Upper lobe of right lung (tissue), 1 donor: Measurements from ENCODE around the gene RBPJ. TPM values are rescaled to one million over a fixed set of nuclear protein-coding genes. Genes with fewer than 3 reads are reported as not detected.

ENCODE experiments used
- ATAC-seq: fragments of 200-7000 bp; cut with Tn5 transposase; one replicate; pipeline ENCODE4 v1.9.1; 2020; ENCODE audit warnings: mild to moderate bottlenecking, moderate library complexity
- DNase-seq: peaks from one replicate; pipeline ENCODE4 v3.0.0-alpha.2; 2020
- H3K27ac ChIP-seq: fragments of 200-600 bp; one replicate; pipeline ENCODE4 v1.8.0; 2022
- H3K27me3 ChIP-seq: fragments of 200-600 bp; one replicate; pipeline ENCODE4 v1.8.0; 2022; ENCODE audit warnings: mild to moderate bottlenecking
- H3K36me3 ChIP-seq: fragments of 200-600 bp; one replicate; pipeline ENCODE4 v1.8.0; 2022
- H3K4me1 ChIP-seq: fragments of 200-600 bp; one replicate; pipeline ENCODE4 v1.8.0; 2022
- H3K4me3 ChIP-seq: fragments of 200-600 bp; one replicate; pipeline ENCODE4 v1.8.0; 2022; ENCODE audit warnings: mild to moderate bottlenecking
- H3K9me3 ChIP-seq: fragments of 200-600 bp; one replicate; pipeline ENCODE4 v1.8.0; 2022
- intact Hi-C: fragments of 100-400 bp; cut with DNase I; formaldehyde crosslinking; loops from one replicate; pipeline ENCODE4 v1.11.0; 2022
- total RNA-seq: library from RNA; stranded (reverse); fragmentation: NEBNext Ultra II Directional; extraction: Animal tissue kit (Norgen Biotek cat#: 25700); gene quantifications from one replicate; pipeline ENCODE4 v1.2.1, GENCODE V29; 2021
- TF ChIP-seq, protein P1 (sequence below): fragments of 200-600 bp; IDR thresholded peaks from one replicate; pipeline ENCODE4 v1.8.0; 2022; ENCODE audit warnings: antibody characterized with exemption
- donor health status: DM: no; HTN: yes; CAD: no; lungs with severe emphysema.

Gene RBPJ
- total RNA-seq, 1 donor from 2014 or later: 86.2 TPM

DNA sequence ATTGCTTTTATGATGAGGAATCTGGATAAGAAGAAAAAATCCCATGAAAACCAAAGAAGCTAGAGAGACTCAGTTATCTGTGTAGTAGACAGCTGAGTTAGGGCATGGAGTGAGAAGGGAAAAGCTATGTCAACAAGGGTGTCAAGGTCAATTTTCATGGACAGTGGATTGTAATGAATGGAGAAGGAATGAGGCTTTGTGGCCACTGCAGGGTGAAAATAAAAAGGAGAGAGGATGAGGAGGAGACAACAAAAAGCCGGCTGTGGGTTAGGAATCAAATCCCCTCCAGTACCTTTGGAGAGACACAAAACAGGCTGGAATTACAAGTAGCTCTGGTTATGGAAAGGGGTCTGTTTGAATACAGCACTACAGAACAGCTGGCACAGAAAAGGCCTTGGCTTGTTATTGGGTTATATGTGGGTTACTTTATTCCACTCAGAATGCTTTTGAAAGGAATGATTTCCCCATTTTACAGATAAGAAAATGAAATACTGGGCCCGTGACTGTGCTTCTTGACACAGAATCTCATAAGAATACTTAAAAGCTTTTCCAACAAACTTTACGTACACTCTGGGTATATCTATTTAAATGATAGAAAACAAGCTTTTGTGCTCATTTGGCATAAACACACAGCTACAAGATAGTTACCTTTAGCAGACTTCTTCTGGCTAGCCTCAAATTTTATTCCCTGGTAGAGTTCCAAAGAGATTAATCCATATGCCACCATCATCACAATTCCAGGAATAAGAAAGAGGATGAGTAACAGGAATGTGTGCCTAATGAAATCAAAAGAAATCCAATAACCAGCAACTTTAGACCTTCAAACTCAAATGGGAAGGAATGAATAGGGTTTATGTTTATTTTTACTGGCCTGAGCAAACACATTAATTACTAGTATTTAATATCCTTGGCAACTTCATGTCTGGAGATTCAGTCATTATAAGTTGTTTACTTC is 162.0 kb downstream of the RBPJ start:
- Histone ChIP-seq H3K4me1 (no peaks in the 10 kb centered on the region), H3K36me3 (no peaks in the 10 kb centered on the region), H3K9me3 (no peaks in the 10 kb centered on the region), H3K27ac (no peak overlapping the region), H3K27me3 (no peaks in the 10 kb centered on the region), H3K4me3 (no peak overlapping the region)
- ATAC-seq (no peak), DNase-seq (no peak)
- TF ChIP-seq, protein P1, sequence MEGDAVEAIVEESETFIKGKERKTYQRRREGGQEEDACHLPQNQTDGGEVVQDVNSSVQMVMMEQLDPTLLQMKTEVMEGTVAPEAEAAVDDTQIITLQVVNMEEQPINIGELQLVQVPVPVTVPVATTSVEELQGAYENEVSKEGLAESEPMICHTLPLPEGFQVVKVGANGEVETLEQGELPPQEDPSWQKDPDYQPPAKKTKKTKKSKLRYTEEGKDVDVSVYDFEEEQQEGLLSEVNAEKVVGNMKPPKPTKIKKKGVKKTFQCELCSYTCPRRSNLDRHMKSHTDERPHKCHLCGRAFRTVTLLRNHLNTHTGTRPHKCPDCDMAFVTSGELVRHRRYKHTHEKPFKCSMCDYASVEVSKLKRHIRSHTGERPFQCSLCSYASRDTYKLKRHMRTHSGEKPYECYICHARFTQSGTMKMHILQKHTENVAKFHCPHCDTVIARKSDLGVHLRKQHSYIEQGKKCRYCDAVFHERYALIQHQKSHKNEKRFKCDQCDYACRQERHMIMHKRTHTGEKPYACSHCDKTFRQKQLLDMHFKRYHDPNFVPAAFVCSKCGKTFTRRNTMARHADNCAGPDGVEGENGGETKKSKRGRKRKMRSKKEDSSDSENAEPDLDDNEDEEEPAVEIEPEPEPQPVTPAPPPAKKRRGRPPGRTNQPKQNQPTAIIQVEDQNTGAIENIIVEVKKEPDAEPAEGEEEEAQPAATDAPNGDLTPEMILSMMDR: no peak
- intact Hi-C loops: no loop called here

DNA sequence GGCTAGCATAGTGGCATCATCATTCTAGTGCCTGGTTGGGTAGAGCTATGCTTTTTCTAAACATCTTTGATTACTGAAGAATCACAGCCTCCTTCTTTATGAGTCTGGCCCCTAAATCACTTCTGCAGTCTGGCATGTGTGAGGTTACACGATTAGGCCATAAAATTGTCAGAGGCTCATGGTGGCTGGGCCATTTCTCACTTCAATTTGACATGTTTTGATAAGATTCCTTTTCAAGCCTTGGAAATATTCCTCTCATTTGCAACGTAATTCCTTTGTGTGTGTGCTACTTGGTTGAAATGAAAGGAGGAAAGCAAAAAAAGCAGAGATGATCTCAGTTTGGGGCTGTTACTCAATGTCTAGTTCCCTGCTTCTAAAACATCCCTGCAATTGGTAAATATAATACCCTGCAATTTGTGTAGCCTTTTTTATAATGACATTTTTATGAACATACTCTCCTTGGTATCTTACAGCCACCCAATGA is 163.3 kb downstream of the RBPJ start:
- Histone ChIP-seq H3K27me3 (no peaks in the 10 kb centered on the region), H3K36me3 (no peaks in the 10 kb centered on the region), H3K27ac (no peak overlapping the region), H3K9me3 (no peaks in the 10 kb centered on the region), H3K4me3 (no peak overlapping the region), H3K4me1 (no peaks in the 10 kb centered on the region)
- intact Hi-C loops: no loop called here
- TF ChIP-seq, protein P1: no peak
- DNase-seq (no peak), ATAC-seq (no peak)

DNA sequence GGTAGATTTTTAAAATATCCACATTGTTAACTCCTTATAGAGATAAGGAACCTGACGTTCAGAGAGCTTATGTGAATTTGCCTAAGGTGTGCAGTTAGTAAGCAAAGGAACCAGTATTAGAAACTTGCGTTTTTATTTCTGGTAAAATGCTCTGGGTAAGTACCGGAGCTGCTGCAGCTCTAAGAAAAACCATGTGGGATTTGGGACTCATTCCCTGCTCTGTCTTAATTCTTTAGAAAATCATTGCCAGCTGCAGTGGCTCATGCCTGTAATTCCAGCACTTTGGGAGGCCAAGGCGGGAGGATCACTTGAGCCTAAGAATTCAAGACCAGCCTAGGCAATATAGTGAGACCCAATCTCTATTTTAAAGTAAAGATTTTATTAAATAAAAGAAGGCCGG is 163.7 kb downstream of the RBPJ start:
- Histone ChIP-seq H3K4me1 (no peaks in the 10 kb centered on the region), H3K4me3 (no peak overlapping the region), H3K27ac (no peak overlapping the region), H3K9me3 (no peaks in the 10 kb centered on the region), H3K36me3 (no peaks in the 10 kb centered on the region), H3K27me3 (no peaks in the 10 kb centered on the region)
- DNase-seq (no peak), ATAC-seq (no peak)
- TF ChIP-seq, protein P1: no peak
- intact Hi-C loops: no loop called here

Other genes with a start within 250 kb of the RBPJ start
- not detected for gene CCKAR, start 169.5 kb downstream of the RBPJ start, total RNA-seq